Stimulated activated CD8-positive, alpha-beta memory T cell treated with anti-CD3 and anti-CD28 coated beads, Interleukin-12 subunit alpha, Interleukin-12 subunit beta, amount 100 ng/mL, for 24 hours (primary cell): ENCODE measurements around the gene GRIA1.

Experiments
- DNase-seq: peaks from one replicate; pipeline ENCODE4 v3.0.0-alpha.2; 2020; ENCODE audit errors: extremely low read depth

GRIA1 gene

DNA sequence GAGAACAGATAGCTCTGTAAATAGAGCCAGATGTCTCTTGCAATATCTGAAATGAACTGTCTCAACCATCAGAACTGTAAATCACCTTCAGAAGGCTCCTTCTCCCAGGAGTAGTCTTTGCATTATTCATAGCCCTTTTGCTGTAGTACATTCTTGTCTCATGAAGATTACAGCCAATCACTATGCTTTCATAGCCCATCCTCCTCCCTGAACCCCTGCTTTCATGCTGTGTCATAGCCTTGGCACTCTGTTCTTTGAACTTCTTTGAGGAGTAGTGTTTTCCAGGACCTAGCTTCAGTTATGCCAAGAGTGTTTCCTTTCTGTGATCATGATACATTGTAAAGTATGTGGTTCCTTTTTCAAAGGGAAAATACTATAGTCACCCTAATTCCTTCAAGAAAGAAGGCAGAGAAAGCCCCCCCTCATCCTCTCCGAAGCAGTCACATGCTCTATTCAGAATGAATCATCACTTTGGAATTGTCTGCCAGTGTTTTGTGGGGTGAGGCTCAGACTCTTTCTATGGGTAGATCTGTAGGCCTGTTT is 61.1 kb downstream of the GRIA1 start:
- no peak for DNase-seq

GRCh38 chr5:153552886-153553285 is 62.4 kb downstream of the GRIA1 start:
- DNase-seq: no peak

- no peak for DNase-seq
Measured at GRCh38 chr5:153555420-153556114, 65.1 kb downstream of the GRIA1 start.

GRCh38 chr5:153558957-153559356 is 68.5 kb downstream of the GRIA1 start:
- no peak for DNase-seq

DNA sequence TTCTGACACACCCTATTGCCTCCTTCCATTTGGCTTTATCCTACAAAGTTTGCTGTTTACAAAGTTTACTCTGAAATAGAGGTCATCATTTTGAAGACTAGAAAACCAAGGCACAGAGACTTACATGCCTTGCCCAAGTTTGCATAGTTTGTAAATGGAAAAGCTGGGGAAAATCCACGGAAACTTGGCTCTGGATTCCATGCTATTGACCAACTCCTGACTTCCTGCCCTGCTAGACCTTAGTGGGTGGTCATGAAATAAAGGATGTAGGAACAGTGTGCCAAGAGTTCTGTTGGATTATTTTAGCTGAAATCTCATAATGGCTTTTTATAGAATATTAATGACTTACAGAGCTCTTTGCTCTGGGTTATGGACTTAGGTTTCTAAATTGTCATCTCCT is 69.5 kb downstream of the GRIA1 start:
- no peak for DNase-seq

- no peak for DNase-seq
Measured at GRCh38 chr5:153562189-153562588, 71.7 kb downstream of the GRIA1 start.

- DNase-seq: no peak
Measured at GRCh38 chr5:153565822-153566221, 75.4 kb downstream of the GRIA1 start.

DNA sequence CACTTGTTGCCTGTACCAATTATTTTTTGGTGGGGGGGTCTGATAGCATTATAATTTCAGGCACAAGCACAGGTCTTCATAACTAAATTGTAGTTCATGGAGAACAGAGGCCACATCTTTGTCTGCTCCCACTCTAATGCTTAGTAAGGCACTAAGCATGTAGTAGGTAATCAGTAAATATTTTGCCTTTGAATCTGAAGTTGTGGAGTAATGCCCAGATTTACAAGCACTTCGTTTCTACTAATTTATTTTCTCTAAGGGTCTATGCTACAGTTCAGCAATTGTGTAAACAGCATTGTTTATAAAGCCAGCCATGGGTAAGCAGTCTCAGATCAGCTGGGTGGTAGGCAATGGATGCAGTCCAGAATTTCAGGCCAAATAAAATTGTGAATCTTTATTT is 78.6 kb downstream of the GRIA1 start:
- no peak for DNase-seq

DNA sequence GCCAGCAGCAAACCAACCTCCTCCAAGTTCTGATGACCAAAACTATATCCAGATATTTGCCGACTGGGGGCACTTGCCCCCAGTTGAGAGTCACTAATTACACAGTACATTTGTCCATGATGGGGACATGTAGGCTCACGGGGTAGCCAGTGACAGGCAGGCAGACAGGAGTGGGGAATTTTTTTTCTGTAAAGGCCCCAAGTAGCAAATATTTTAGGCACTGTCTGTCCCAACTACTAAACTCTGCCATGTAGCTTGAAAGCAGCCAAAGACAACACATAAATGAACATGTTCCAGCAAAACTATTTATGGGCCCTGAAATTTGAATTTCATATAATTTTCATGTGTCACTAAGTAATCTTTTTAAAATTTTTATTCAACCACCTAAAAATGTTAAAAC is 80.7 kb downstream of the GRIA1 start:
- no peak for DNase-seq

- DNase-seq: no peak
Measured at GRCh38 chr5:153572411-153573145, 82.1 kb downstream of the GRIA1 start.

DNA sequence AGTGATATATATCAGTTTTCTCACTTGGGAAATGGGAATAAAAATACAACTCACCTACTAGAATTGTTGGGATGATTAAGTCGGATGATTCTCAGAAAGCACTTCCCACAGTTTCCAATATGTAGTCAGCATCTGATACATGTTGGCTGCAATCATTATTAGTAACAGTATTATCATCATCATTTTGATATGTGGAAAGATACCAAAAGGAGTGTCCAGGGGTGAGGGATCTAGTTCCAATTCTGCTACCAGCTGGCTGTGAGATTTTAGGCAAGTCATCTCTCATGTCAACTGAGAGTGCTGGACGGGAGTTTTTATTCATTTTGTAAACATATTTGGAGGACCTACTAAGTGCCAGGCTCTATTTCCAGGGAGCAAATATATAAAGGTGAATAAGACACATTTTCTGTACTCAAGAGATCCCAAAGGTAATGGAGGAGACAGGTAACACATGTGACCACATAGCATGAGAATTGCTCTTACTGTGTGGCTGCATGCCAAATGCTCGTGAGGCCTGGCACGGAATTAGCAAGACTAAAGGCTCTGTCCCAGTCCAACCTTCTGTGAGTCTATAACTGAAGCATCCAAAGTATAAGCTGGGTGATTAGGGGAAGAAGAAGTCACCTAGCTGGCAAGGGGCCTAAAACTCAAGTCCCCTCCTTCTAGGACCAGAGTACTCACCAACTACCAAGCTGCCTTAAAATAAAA is 83.0 kb downstream of the GRIA1 start:
- DNase-seq: no peak

DNA sequence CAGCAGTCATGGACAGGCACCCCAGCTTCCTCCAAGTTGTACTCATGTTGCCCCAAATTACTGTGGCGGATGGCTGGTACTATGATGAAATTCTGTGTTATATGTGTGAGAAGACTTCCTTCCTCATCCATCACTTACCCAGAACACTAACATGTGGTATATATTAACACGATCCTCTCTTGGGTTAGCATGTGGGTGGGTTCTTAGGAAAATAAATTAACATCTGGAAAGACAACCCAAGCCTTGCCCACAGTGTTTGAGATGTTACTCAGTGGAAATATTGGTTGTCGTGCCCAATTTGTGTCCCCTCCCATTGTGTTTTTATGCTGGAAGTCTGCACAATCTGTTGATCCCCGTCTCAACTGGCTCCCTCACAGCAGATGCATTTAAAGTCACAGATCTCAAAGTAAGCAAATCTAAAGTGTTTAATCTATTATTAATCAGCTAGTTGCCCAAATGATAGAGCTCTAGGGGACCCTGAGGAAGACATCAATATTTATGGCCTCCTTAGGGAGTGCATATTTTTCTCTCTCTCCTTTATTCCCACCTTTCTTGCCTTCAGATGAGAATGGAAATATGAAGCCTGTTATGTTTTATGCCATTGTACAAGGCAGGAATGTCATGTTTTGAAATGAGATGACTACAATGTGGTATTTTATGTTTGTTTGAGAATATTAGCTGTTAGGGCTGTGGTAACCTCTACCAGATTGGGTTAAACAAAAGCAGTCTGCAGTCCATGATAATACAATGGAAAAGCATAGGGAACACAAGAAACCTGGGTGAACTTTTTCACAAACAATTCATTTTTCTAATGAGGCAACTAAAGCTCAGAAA is 93.9 kb downstream of the GRIA1 start:
- DNase-seq: no peak

GRCh38 chr5:153584960-153585359 is 94.5 kb downstream of the GRIA1 start:
- DNase-seq: no peak

DNA sequence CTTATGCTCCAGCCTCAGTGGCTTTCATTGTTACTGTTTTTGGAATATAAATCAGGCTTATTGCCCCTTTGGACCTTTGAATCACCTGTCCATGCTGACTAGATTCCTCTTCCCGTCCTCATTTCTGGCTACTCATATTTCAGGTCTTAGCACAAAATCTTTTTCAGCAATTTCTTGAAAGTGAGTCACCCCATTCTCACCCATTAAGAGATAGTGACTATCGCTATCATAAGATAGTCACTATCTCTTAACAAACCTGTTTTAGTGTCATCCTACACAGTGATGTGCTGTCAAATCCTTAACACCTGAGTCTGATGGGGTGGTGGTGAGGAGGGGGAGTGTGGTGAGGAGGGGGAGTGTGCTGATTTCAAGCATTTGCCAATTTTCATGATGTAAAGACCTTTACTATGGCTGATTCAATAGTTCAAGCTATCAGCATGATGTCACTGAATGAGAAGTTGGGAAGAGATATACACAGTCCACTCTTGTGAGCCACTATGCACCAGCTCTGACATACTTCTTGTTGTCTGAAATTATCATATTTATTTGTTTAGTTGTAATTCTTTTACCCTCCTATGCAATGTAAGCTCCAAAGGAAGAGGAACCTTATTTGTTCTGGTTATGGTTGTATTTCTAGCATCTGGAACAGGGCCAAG is 95.3 kb downstream of the GRIA1 start:
- DNase-seq: no peak

DNA sequence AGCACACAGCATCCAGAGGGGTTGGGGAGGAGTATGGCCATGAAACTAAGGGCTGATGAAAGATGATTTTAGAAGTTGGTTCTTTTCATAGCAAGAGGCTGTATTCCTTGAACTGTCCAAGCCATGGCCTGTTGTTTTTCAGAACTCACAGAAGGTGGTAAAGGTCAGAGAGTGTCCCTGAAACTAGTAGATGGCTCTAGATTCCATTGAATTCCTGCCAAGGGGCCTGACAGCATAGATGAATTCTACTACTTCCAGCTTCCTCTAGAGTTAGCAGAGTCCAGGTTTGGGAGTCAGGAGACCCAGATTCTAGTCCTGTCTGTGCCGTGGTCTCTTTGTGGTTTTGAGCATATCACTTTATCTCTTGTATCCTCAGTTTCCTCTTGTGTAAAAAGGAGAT is 101.6 kb downstream of the GRIA1 start:
- DNase-seq: no peak

GRCh38 chr5:153594785-153595184 is 104.3 kb downstream of the GRIA1 start:
- no peak for DNase-seq

DNA sequence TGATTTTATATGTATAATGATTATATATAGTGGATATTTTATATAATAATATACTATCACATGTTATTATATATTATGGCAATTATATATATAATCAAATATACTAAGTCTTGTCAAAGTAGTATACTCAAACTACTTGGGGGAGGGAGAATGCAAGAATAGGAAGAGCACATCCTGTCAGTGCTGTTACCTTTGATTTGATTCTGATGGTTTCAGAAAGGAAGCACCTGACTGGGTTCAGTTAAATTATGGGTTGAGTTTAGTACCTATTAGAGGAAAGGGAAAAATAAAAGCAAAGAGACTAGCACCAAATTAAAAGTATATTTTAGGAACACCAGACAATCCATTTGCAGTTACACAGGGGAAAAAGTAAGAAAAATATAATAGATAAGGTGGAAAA is 107.6 kb downstream of the GRIA1 start:
- DNase-seq: no peak

- DNase-seq: no peak
Measured at GRCh38 chr5:153601377-153601776, 110.9 kb downstream of the GRIA1 start.

- no peak for DNase-seq
Measured at GRCh38 chr5:153605386-153605785, 114.9 kb downstream of the GRIA1 start.

GRCh38 chr5:153610009-153610408 is 119.5 kb downstream of the GRIA1 start:
- no peak for DNase-seq

- DNase-seq: no peak
Measured at GRCh38 chr5:153610811-153611210, 120.3 kb downstream of the GRIA1 start.
